Measurements from ENCODE around the gene UFSP2.

UFSP2 gene

GRCh38 chr4:185441479-185441878 is 15.7 kb upstream of the UFSP2 start:
- TF ChIP-seq Cebpa-rat (IDR thresholded peaks at IDR 0.05): no peak
- H3K4me2 ChIP-seq: no peak overlapping the region

DNA sequence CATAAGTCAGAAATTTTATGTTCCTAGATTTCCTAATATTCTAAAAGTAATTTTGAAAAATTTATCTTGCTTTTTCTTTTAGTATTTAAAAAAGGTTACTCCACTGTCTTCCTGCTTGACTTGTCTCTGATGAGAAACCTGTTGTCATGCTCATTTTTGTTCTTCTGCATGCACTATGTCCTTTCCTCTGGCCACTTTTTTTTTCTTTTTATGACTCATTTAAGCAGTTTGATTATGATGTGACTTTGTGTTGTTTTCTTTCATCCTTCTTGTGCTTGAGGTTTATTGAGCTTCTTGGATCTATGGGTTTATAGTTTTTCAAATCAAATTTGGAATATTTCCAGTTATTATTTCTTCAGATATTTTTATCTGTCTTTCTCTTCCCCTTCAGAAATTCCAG is 12.0 kb upstream of the UFSP2 start:
- Histone ChIP-seq H3K27me3 (no peaks in the 10 kb centered on the region), H3K9me3 (replicated peaks in 1 of 11) (no peaks in the 10 kb centered on the region), H3K36me3 (no peaks in the 10 kb centered on the region), H3K4me3 (no peak overlapping the region), H3K9ac (no peak overlapping the region), H4K20me1 (no peaks in the 10 kb centered on the region), H3K4me2 (no peak overlapping the region), H3K4me1 (no peaks in the 10 kb centered on the region), H3K27ac (no peak overlapping the region)
- no peak for TF ChIP-seq Cebpa-rat (IDR thresholded peaks at IDR 0.05)

More at GRCh38 chr4:185441479-185441878, 15.7 kb upstream of the UFSP2 start:
- H3K4me1 ChIP-seq: no peaks in the 10 kb centered on the region
- no peaks in the 10 kb centered on the region for H4K20me1 ChIP-seq
- H3K9me3 ChIP-seq (replicated peaks in 1 of 11): no peaks in the 10 kb centered on the region
- H3K27ac ChIP-seq: no peak overlapping the region
- H3K4me3 ChIP-seq: no peak overlapping the region
- no peak overlapping the region for H3K9ac ChIP-seq
- no peaks in the 10 kb centered on the region for H3K27me3 ChIP-seq
- no peaks in the 10 kb centered on the region; a peak in 1 of 22 replicates for H3K36me3 ChIP-seq

DNA sequence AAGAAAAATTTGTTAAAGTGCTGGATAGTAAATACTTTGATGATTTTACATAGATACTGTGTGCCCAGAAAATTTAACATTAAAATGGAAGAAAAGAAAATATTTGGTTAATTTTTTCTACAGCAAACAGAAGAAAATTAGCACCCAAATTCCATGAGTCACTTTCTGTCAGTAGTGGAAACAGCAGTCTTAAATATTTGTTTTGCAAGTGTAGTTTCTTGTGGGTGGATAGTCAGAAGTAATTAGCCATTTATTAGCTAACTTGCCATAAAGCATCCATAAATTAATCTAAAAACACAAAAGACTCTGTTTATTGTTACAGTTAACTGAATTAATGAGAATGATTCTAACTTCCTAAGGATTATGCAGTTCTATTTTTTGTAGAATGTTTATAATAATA is 9.7 kb upstream of the UFSP2 start:
- Histone ChIP-seq H4K20me1 (no peaks in the 10 kb centered on the region), H3K27ac (no peak overlapping the region), H3K9me3 (replicated peaks in 1 of 11) (no peaks in the 10 kb centered on the region), H3K4me1 (no peaks in the 10 kb centered on the region), H3K9ac (no peak overlapping the region), H3K4me3 (no peak overlapping the region), H3K27me3 (no peaks in the 10 kb centered on the region), H3K4me2 (no peak overlapping the region), H3K36me3 (no peaks in the 10 kb centered on the region)
- no peak for TF ChIP-seq Cebpa-rat (IDR thresholded peaks at IDR 0.05)

GRCh38 chr4:185429660-185430059 is 3.9 kb upstream of the UFSP2 start:
- Histone ChIP-seq H3K27ac (no peak overlapping the region), H3K27me3 (no peaks in the 10 kb centered on the region), H3K4me2 (no peak overlapping the region), H3K4me3 (no peak overlapping the region), H3K9ac (no peak overlapping the region), H3K36me3 (no peaks in the 10 kb centered on the region), H4K20me1 (no peaks in the 10 kb centered on the region), H3K9me3 (replicated peaks in 1 of 11) (no peaks in the 10 kb centered on the region), H3K4me1 (peaks cover 5 to 13% (median 8%) of the 10 kb centered on the region in 10 experiments; a peak in 19 of 20 replicates)
- TF ChIP-seq Cebpa-rat (IDR thresholded peaks at IDR 0.05): no peak

DNA sequence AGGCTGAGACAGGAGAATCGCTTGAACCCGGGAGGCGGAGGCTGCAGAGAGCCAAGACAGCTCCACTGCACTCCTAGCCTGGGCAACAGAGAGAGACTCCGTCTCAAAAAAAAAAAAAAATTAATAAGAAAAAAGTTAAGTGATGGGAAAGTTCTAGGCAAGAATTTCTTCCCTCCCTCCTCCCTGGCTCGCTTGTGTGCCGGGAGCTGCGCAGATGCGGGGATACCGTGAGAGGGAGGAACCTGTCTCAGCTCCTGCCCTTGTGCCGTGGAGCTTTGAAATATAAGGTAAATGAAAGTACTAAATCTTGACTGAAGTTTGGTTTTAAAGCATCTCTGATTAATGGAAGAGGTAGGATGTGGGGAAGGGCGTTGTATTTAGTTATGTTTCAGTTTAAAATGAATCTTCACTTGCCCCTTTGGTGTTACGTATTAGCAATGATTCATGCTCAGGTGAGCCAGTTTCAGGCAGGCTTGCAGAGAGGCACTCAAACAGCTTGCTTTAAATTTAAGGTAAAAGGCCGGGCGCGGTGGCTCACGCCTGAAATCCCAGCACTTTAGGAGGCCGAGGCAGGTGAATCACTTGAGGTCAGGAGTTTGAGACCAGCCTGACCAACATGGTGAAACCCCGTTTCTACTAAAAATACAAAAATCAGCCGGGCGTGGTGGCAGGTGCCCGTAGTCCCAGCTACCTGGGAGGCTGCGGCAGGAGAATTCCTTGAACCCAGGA is 1.4 kb upstream of the UFSP2 start:
- Histone ChIP-seq H3K27me3 (no peaks in the 10 kb centered on the region), H3K4me3 (no peak overlapping the region), H3K27ac (no peak overlapping the region), H3K36me3 (peaks cover 0 to 10% (median 1%) of the 10 kb centered on the region in 11 experiments; a peak in 11 of 22 replicates), H3K4me2 (peak overlapping the region in 3 of 11 experiments; percentile 86 to 87 (median 86); a peak in 4 of 22 replicates), H3K4me1 (peaks cover 7 to 23% (median 15%) of the 10 kb centered on the region in 10 experiments), H3K9me3 (replicated peaks in 1 of 11) (no peaks in the 10 kb centered on the region), H4K20me1 (no peaks in the 10 kb centered on the region), H3K9ac (no peak overlapping the region)
- no peak for TF ChIP-seq Cebpa-rat (IDR thresholded peaks at IDR 0.05)

DNA sequence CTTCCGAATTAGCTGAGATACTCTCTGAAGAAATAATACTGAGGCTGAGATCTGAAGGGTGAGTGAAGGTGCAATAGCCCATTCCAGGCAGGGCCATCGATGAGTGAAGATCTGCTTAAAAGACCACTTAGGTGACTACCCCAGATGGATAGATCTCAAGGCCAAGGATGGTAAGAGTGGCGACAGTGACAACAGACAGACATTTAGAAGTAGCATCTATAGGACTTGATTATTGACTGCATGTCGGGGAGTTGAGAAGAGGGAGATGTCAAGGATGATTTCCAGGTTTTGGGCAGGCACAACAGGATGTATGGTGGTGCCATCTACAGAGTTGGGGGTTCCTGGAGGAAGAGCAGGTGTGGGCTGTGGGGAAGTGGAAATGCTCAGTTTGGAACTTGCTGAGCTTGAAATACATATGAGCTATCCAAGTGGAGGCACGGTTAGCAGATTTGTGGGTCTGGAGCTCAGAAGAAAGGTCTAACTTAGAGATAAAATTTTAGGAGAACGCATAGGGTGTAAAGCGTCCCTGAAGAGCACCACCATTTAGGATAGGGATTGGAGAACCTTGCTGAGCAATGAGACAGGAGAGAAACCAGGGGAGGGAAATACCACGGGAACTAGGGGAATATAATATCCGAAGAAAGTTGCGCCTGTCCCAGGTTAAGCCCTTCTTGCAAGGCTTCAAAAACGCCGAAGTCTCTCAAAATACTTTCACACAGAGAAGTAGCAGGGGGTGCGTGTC is 688 bp downstream of the UFSP2 start:
- TF ChIP-seq Cebpa-rat (IDR thresholded peaks at IDR 0.05): no peak
- peaks cover 7 to 23% (median 15%) of the 10 kb centered on the region in 10 experiments for H3K4me1 ChIP-seq
- H4K20me1 ChIP-seq: no peaks in the 10 kb centered on the region
- no peaks in the 10 kb centered on the region for H3K9me3 ChIP-seq (replicated peaks in 1 of 11)
- H3K27me3 ChIP-seq: no peaks in the 10 kb centered on the region
- H3K36me3 ChIP-seq: peaks cover 4 to 24% (median 18%) of the 10 kb centered on the region in 11 experiments; a peak in 16 of 22 replicates
- peak overlapping the region; percentile 63 to 81 (median 76) for H3K4me3 ChIP-seq
- H3K9ac ChIP-seq: peak overlapping the region; percentile 90 to 99 (median 97)
- H3K27ac ChIP-seq: peak overlapping the region; percentile 92 to 100 (median 99)
- H3K4me2 ChIP-seq: peak overlapping the region; percentile 80 to 96 (median 87)

- H3K9me3 ChIP-seq (replicated peaks in 1 of 11): no peaks in the 10 kb centered on the region
- no peak overlapping the region for H3K9ac ChIP-seq
- no peaks in the 10 kb centered on the region for H3K27me3 ChIP-seq
- no peak for TF ChIP-seq Cebpa-rat (IDR thresholded peaks at IDR 0.05)
- no peak overlapping the region for H3K27ac ChIP-seq
- peaks cover 7 to 23% (median 15%) of the 10 kb centered on the region in 10 experiments for H3K4me1 ChIP-seq
- no peak overlapping the region for H3K4me2 ChIP-seq
- H3K36me3 ChIP-seq: peaks cover 9 to 53% (median 39%) of the 10 kb centered on the region in 11 experiments
- H3K4me3 ChIP-seq: no peak overlapping the region
- no peaks in the 10 kb centered on the region for H4K20me1 ChIP-seq
Measured at GRCh38 chr4:185421366-185422124, 4.2 kb downstream of the UFSP2 start.

GRCh38 chr4:185416955-185417354 is 8.8 kb downstream of the UFSP2 start:
- Histone ChIP-seq H4K20me1 (no peaks in the 10 kb centered on the region), H3K27me3 (no peaks in the 10 kb centered on the region), H3K36me3 (peaks cover 9 to 83% (median 65%) of the 10 kb centered on the region in 11 experiments), H3K4me1 (peaks cover 0 to 14% (median 2%) of the 10 kb centered on the region in 10 experiments; a peak in 7 of 20 replicates), H3K9me3 (replicated peaks in 1 of 11) (no peaks in the 10 kb centered on the region), H3K9ac (no peak overlapping the region), H3K4me2 (no peak overlapping the region), H3K27ac (no peak overlapping the region), H3K4me3 (no peak overlapping the region)
- no peak for TF ChIP-seq Cebpa-rat (IDR thresholded peaks at IDR 0.05)

DNA sequence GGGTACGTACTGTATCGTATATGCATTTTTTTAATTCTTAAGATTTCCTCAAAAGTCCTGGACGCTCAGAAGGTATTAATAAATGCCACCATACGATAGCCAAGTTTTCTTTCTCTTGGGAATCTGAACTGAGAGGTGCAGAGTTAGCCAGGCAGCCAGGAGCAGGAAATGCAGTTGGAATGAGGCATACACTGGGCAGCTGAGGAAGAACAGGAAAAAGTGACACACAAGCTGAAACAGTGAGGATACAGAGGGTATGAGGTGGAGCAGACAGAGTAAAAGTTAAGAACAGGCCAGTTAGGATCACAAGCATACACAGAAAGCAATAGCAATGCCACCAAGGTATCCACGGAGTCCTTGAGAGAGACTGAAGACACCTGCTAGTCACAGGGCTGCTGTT is 13.4 kb downstream of the UFSP2 start:
- Histone ChIP-seq H3K9ac (no peak overlapping the region), H3K4me1 (peaks cover 0 to 32% (median 2%) of the 10 kb centered on the region in 10 experiments; a peak in 7 of 20 replicates), H4K20me1 (no peaks in the 10 kb centered on the region), H3K9me3 (replicated peaks in 1 of 11) (0 out of 22 replicates have a peak, but pooled peaks cover 0 to 4% (median 0%) of the 10 kb centered on the region in 11 experiments), H3K4me2 (peak overlapping the region in 3 of 11 experiments; percentile 44 to 80 (median 55); a peak in 6 of 22 replicates), H3K27me3 (no peaks in the 10 kb centered on the region), H3K4me3 (no peak overlapping the region), H3K36me3 (peaks cover 24 to 73% (median 59%) of the 10 kb centered on the region in 11 experiments), H3K27ac (peak overlapping the region in 1 of 11 experiments; percentile 47; a peak in 2 of 22 replicates)
- TF ChIP-seq Cebpa-rat (IDR thresholded peaks at IDR 0.05): no peak

Measured in BLaER1 treated with 17β-estradiol and CSF1 and Interleukin-3, amounts not matched to agents 10 nM and 100 nM (cell line).